Thyroid gland (tissue), 4 donors: ENCODE data around the gene DAGLB. TPM values are rescaled to one million over a fixed set of nuclear protein-coding genes. Genes with fewer than 3 reads are reported as not detected.

Experiments used
- DNase-seq, 2 donors: peaks; one replicate each; pipeline ENCODE4 v3.0.0-alpha.2; 2019
- H3K27ac ChIP-seq, 3 donors: fragments of 200-600 bp; sonication (generic); 1 replicate in 2 of 3; 2 replicates in 1 of 3; pipeline ENCODE4 v1.5.1; 2016 to 2019; ENCODE audit warnings: mild to moderate bottlenecking in 1 of 3, moderate library complexity in 1 of 3
- H3K27me3 ChIP-seq: fragments of 200-600 bp; sonication (generic); one replicate; pipeline ENCODE4 v1.5.1; 2019
- H3K36me3 ChIP-seq, 2 donors: fragments of 200-600 bp; sonication (generic); one replicate each; pipeline ENCODE4 v1.5.1; 2016 to 2019
- H3K4me1 ChIP-seq, 2 donors: fragments of 200-600 bp; sonication (generic); one replicate each; pipeline ENCODE4 v1.5.1; 2017 to 2019
- H3K4me3 ChIP-seq, 3 donors: fragments of 200-600 bp; sonication (generic); replicated peaks in 1 of 3; 1 replicate in 2 of 3; 2 replicates in 1 of 3; pipeline ENCODE4 v1.5.1; 2016; ENCODE audit warnings: mild to moderate bottlenecking in 1 of 3
- H3K9me3 ChIP-seq: fragments of 200-600 bp; sonication (generic); one replicate; pipeline ENCODE4 v1.5.1; 2017
- POLR2A ChIP-seq, 2 donors: fragments of 450-650 bp; IDR thresholded peaks; one replicate each; pipeline ENCODE4 v1.6.1; 2017; ENCODE audit warnings: antibody characterized with exemption in 2 of 2, mild to moderate bottlenecking in 2 of 2, moderate library complexity in 1 of 2
- WGBS, 2 donors: methylation state at CpG; one replicate each; pipeline ENCODE4 v1.1.5; 2017; 5-methylcytosine and 5-hydroxymethylcytosine counted together
- intact Hi-C: fragments of 100-400 bp; cut with DNase I; formaldehyde crosslinking; loops from one replicate; pipeline ENCODE4 v1.15.1; 2023
- total RNA-seq, 4 donors: library from RNA; depleted of rRNA; stranded (reverse); fragments of >200 nt; gene quantifications; one replicate each; pipeline ENCODE4 v1.2.3, GENCODE V29; 2016
- TF ChIP-seq, protein P1 (sequence below), 6 experiments: fragments of 200-600 bp in 3 of 6; fragments of 450-650 bp in 3 of 6; sonication (generic) in 3 of 6; IDR thresholded peaks; one replicate each; pipeline ENCODE4 v1.5.1; 2016 to 2019; ENCODE audit warnings: antibody characterized with exemption in 6 of 6, mild to moderate bottlenecking in 2 of 6, inconsistent platforms in 1 of 6, moderate library complexity in 1 of 6

Gene DAGLB
- total RNA-seq, 4 donors from 2014 or later, result 14.1 to 18.4 (median 16.2) TPM

DNA sequence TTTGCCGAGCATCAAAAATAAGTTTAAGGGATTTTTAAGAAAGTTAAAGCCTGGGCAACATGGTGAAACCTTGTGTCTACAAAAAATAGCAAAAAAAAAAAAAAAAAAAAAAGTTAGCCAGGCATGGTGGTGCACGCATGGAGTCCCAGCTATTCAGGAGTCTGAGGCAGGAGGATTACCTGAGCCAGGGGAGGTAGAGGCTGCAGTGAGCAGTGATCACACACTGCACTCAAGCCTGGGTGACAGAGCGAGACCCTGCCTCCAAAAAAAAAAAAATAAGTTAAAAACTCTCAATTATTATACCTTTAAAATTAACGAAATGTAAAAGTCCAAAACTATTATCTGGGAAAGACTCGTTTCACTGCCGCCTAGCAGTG, 35.0 kb upstream of the DAGLB start:
- H3K4me3 ChIP-seq, result peak overlapping the region in 2 of 3 donors; percentile 83 to 95
- no peaks in the 10 kb centered on the region for H3K9me3 ChIP-seq
- no peak for TF ChIP-seq POLR2A (IDR thresholded peaks at IDR 0.05)
- TF ChIP-seq, protein P1, sequence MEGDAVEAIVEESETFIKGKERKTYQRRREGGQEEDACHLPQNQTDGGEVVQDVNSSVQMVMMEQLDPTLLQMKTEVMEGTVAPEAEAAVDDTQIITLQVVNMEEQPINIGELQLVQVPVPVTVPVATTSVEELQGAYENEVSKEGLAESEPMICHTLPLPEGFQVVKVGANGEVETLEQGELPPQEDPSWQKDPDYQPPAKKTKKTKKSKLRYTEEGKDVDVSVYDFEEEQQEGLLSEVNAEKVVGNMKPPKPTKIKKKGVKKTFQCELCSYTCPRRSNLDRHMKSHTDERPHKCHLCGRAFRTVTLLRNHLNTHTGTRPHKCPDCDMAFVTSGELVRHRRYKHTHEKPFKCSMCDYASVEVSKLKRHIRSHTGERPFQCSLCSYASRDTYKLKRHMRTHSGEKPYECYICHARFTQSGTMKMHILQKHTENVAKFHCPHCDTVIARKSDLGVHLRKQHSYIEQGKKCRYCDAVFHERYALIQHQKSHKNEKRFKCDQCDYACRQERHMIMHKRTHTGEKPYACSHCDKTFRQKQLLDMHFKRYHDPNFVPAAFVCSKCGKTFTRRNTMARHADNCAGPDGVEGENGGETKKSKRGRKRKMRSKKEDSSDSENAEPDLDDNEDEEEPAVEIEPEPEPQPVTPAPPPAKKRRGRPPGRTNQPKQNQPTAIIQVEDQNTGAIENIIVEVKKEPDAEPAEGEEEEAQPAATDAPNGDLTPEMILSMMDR (IDR thresholded peaks at IDR 0.05), result no peak
- DNase-seq, result no peak
- H3K36me3 ChIP-seq, result no peaks in the 10 kb centered on the region
- peak overlapping the region; percentile 81 to 89 (median 84) for H3K27ac ChIP-seq
- no peaks in the 10 kb centered on the region for H3K27me3 ChIP-seq
- WGBS, 2 donors, result 28 to 34% methylated on average over 6 of the region's 6 CpGs
- peaks cover 39 to 42% of the 10 kb centered on the region in 2 donors for H3K4me1 ChIP-seq
- intact Hi-C loops, result no loop called here

DNA sequence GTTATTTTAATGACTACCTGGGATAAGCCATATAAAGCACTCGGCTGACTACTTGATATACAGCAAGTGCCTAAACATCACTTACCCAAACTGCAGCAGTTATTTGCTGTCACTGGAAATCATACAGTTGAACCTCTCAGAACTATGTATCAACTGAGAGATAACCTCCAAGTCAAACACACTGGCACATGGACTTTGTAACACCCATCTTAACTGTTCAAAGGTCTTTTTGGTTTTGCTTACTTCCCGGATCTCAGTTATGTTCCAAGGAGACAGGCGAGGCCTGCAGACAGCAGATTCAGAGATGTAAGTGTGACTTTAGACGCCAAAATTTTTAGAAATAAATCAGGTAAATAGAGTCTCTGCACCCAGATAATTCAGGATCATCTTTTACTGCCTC, 34.6 kb upstream of the DAGLB start:
- H3K4me1 ChIP-seq, result peaks cover 43 to 45% of the 10 kb centered on the region in 2 donors
- DNase-seq, result no peak
- TF ChIP-seq, protein P1 (IDR thresholded peaks at IDR 0.05), result no peak
- no peak for TF ChIP-seq POLR2A (IDR thresholded peaks at IDR 0.05)
- WGBS, 2 donors, result 68 to 76% methylated on average over 4 of the region's 4 CpGs
- H3K27me3 ChIP-seq, result no peaks in the 10 kb centered on the region
- H3K27ac ChIP-seq, result peak overlapping the region in 2 of 3 donors; percentile 4 to 89
- H3K9me3 ChIP-seq, result no peaks in the 10 kb centered on the region
- intact Hi-C loops, result no loop called here
- peak overlapping the region in 1 of 3 donors; percentile 83 for H3K4me3 ChIP-seq
- no peaks in the 10 kb centered on the region for H3K36me3 ChIP-seq

DNA sequence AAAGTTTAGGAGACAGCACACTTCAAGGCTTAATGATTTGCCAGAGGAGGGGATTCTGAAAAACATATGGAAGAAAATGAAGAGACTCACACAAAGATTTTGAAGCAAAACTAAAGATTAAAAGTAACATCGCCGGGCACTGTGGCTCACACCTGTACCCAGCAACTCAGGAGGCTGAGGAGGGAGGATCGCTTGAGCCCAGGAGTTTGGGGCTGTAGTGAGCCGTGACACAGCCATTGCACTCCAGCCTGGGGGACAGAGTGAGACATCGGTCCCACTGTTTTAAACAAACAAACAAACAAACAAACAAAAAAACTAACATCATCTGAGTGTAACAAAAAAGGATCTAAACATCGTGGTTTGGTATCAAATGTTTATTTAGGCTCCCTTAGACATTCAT, 33.7 kb upstream of the DAGLB start:
- Histone ChIP-seq H3K27me3 (no peaks in the 10 kb centered on the region), H3K9me3 (no peaks in the 10 kb centered on the region), H3K4me1 (peaks cover 52 to 54% of the 10 kb centered on the region in 2 donors), H3K36me3 (no peaks in the 10 kb centered on the region), H3K4me3 (no peak overlapping the region), H3K27ac (peak overlapping the region in 2 of 3 donors; percentile 44 to 52)
- TF ChIP-seq, protein P1 (IDR thresholded peaks at IDR 0.05), result no peak
- TF ChIP-seq POLR2A (IDR thresholded peaks at IDR 0.05), result no peak
- no peak for DNase-seq
- intact Hi-C loops, result no loop called here
- WGBS, 2 donors, result 75 to 83% methylated on average over 6 of the region's 6 CpGs

DNA sequence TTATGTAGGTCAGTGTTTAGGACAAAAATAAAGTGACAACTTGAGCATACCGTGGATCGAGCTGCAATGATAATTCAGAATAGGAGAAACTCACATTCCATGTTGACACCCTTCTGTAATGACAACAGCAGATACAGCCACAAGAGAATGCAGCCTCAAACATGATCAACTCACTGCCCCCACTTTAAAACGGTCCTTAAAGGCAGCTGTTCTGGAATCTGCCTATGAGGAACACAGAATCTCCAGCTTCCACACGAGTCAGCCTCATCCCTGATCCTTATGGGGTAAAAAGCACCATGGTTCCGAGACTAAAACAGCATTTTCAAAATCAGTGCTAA, 32.5 kb upstream of the DAGLB start:
- H3K4me3 ChIP-seq, result no peak overlapping the region
- H3K27me3 ChIP-seq, result no peaks in the 10 kb centered on the region
- intact Hi-C loops, result no loop called here
- 49 to 62% methylated on average over 5 of the region's 5 CpGs for WGBS, 2 donors
- no peaks in the 10 kb centered on the region for H3K36me3 ChIP-seq
- H3K9me3 ChIP-seq, result no peaks in the 10 kb centered on the region
- no peak for TF ChIP-seq POLR2A (IDR thresholded peaks at IDR 0.05)
- TF ChIP-seq, protein P1 (IDR thresholded peaks at IDR 0.05), result no peak
- peak overlapping the region in 2 of 3 donors; percentile 44 to 52 for H3K27ac ChIP-seq
- no peak for DNase-seq
- peaks cover 58 to 64% of the 10 kb centered on the region in 2 donors for H3K4me1 ChIP-seq

DNA sequence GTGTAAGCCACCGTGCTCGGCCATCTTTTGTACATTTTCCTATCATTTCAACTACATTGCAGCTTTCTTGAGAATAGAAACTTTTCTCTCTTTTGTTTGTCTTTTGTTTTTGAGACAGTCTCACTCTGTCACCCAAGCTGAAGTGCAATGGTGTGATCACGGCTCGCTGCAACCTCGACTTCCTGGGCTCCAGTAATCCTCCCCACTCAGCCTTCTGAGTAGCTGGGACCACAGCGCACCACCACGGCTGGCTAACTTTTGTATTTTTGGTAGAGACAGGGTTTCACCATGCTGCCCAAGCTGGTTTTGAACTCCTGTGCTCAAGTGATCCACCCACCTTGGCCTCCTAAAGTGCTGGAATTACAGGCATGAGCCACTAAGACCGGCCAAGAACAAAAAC, 31.3 kb upstream of the DAGLB start:
- Histone ChIP-seq H3K27ac (peak overlapping the region in 2 of 3 donors; percentile 44 to 52), H3K4me3 (no peak overlapping the region), H3K9me3 (no peaks in the 10 kb centered on the region), H3K4me1 (peaks cover 58 to 60% of the 10 kb centered on the region in 2 donors), H3K27me3 (no peaks in the 10 kb centered on the region), H3K36me3 (no peaks in the 10 kb centered on the region)
- TF ChIP-seq POLR2A (IDR thresholded peaks at IDR 0.05), result no peak
- TF ChIP-seq, protein P1 (IDR thresholded peaks at IDR 0.05), result no peak
- intact Hi-C loops, result no loop called here
- 74 to 79% methylated on average over 8 of the region's 8 CpGs for WGBS, 2 donors
- peak; percentile 21 to 55 for DNase-seq
